ENCODE data around the gene HOXA13.

HOXA13 gene

DNA sequence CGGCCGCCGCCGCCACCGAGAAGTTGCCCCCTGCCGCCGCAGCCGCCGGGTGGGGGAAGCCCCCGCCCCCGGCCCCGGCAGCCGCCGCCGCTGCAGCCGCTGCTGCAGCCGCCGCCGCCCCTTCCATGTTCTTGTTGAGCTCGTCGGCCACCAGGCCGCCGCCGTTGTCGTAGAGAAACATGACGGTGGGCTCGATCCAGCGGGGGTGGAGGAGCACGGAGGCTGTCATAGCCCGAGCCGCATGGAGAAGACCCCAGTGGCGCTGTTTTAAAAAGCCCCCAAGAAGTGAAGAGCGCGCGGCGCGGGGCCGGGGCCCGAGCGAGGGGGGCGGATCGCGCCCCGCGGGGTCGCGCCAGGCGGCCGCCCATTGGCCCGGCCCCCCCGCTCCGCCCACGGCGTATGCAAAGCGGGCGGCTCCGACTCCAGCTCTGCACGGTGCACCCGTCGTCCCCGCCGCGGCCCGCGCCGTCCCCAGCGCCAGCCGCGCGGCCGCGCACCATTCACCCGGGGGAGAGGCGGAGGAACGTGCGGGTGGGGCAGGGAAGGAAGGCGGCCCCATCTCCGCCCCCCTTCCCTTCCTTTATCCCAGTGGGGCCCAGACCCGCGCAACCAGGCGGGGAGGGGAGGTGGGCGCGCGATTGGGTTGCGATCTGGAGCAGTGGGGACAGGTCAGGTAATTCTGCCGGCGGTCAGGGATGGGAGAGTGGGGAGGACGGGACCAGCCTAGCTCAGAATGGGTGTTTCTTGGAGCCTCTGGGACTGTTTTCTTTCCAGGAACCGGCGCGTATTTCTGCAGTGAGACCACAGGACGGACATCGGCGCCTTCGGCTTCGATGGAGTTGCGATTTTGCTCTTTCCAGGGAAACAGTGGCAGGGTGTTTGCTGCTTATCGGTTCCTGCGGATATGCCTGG is at the start of gene HOXA13:
Gene HOXA13, minus strand, starts transcription at position 243 of the 912 bp plus-strand sequence. Its CDS starts 14 bp downstream, at position 229.
- DNase-seq (ENCODE audit: low spot score) = peak; percentile 96

DNA sequence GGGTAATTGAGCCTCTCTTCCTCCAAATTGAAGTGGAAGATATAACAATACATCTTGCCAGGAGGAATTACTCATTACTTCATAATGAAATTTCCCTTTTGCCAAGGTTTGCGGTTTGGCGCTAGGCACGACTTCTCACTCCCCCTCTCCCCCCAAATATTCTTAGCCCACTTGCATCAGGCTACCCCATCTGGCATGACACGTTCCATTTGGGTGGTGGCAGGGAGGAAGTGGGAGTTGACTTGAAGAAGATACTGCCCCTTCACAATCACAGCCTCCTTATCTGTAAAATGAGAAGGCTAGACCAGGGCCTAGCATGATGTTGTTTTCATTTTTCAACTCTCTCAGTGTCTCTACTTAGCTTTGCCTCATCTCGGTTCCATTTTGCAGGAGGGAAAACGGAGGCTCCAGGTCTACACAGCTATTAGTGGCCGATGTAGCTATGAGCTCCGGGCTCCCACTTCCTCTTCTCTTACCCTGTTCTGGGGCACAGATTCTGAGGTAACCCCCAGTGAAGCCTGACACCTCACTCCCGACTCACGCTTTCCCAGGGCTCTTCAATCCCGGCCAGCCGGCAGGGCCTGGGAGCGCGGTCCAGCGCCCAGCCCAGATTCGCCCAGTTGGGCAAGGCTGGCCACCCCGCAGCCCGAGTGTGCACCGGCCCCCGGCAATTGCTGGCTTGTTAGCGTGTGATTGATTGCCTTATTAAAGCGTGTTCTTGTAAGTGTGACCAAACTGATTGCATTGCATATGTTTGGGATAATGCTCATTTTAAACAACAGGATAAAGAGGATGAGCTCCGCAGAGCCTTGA is 49.2 kb upstream of the HOXA13 start:
- DNase-seq (ENCODE audit: low spot score) = no peak

DNA sequence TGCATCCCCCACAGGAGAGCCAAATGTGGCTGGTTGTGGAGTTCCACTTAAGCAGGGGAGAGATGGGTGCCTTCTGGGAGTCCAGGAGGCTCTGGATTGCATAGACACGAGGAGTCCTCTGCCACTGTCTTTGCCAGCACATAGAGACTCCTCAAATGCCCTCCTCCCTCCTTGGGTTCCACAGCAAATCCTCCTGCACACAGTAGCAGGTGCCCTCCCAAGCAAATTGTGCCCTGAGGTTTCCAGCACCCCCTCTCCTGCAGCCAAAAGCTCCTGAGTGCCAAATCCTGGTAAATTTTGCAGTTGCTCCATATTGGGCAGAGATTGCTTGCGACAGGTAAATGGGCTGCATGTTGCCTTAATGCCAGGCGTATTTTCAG is 48.5 kb upstream of the HOXA13 start:
- DNase-seq (ENCODE audit: low spot score) = no peak

DNA sequence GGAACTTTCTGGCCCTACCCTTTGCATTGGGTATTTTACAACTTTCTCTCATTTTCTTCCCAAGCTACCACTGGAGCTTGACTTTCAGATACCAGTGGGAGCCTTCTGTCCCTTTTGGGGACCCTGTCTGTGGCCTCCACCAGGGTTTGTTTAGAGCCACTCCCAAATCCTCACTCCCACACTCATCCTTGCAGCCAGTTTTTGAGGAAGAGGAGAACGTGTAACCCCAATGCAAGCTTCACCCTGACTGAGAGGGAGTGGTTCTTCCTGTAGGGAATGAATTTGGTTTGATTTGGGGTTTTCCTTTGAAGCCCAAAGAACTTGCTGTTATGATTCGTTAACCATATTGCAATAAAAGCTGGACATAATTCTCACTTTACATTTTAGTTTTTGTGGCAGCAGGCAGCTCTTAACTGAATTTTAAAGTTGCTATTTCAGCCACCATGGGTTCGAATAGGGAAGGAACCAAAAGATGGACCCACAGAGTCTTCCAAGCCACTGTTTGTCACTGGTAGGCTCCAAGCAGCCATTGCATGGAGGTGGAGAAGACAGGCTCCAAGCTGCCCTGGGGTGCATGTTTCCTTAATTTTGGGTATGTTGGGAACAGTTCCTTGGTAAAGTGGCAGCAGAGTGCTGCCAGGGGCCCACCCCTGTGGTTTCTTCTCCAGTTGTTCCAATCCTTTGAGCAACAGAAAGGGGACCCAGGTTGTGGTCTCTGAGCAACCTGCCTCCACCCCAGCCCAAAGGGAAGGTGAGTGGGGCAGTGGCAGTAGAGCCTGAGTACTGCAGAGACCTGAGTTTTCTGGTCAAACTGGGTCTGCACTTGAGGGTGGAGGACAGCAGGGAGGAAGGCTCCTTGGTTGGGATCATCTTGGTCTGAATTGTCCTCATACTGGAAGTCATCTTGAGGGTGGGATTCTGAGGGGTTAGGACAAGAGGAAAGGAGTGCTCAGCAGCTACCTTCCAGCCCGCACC is 47.8 kb upstream of the HOXA13 start:
- no peak for DNase-seq (ENCODE audit: low spot score)

DNA sequence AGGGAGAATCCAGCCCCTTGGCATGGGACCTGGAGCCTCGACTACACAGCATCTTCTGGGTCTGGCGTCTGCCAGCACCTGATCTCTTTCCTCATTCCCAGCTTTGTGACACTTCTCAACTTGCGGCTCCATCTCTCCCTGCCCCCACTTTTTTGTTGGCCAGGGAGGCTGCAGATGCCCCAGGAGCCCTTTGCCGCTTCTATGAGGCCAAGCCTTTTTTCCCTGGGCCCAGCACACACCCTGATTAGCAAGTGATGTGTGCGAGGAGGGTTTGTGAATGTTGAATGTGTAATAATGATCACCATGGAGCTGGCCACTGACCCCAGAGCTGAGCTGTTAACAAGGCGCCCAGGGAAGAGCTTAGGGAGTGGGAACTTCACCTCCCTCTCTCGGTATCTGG is 47.1 kb upstream of the HOXA13 start:
- DNase-seq (ENCODE audit: low spot score) = no peak

DNA sequence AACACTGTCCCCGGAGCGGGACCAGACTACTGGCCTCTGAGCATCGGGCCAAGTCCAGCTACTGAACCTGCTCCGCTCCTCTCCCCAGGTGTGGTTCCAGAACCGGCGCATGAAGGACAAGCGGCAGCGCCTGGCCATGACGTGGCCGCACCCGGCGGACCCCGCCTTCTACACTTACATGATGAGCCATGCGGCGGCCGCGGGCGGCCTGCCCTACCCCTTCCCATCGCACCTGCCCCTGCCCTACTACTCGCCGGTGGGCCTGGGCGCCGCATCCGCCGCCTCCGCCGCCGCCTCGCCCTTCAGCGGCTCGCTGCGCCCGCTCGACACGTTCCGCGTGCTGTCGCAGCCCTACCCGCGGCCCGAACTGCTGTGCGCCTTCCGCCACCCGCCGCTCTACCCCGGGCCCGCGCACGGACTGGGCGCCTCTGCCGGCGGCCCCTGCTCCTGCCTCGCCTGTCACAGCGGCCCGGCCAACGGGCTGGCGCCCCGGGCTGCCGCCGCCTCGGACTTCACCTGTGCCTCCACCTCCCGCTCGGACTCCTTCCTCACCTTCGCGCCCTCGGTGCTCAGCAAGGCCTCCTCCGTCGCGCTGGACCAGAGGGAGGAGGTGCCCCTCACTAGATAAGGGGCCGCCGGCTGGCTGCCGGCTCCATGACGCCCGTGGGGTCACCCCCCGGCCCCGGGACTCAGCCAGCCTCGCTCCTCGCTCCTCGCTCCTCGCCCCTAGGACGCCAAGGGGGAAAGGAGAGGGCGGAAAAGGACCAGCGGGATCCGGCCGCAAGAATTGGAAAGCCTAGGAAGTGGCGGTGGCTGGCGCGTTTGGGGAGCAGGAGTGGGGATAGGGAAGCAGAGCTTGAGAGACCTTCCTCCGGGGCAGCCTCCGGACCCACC is 46.2 kb upstream of the HOXA13 start:
- no peak for DNase-seq (ENCODE audit: low spot score)

DNA sequence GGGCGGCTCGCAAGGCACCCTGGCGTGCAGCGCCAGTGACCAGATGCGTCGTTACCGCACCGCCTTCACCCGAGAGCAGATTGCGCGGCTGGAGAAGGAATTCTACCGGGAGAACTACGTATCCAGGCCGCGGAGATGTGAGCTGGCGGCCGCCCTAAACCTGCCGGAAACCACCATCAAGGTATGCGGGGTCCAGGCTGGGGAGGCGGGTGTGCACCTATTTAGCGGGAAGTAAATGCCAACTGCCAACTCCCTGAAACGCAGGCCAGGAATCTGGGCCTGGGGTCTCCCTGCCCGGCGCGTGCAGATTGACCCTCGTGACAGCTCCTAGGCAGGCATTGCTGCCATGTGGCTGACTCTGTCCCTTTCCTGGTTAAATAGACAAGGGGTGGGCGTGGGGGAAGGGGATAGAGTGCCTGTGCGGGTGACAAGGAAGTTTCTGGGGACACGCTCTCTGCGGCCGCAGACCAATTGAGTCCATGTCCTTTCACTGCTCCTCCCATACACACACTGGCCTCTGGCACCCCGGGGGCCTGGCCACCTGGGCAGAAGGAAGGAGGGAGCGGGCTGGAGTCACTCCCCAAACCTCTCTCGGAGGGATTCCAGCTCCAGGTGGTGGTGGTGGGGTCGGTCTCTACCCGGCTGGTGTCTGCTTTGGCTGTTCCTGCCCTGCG is 45.4 kb upstream of the HOXA13 start:
- DNase-seq (ENCODE audit: low spot score) = no peak

DNA sequence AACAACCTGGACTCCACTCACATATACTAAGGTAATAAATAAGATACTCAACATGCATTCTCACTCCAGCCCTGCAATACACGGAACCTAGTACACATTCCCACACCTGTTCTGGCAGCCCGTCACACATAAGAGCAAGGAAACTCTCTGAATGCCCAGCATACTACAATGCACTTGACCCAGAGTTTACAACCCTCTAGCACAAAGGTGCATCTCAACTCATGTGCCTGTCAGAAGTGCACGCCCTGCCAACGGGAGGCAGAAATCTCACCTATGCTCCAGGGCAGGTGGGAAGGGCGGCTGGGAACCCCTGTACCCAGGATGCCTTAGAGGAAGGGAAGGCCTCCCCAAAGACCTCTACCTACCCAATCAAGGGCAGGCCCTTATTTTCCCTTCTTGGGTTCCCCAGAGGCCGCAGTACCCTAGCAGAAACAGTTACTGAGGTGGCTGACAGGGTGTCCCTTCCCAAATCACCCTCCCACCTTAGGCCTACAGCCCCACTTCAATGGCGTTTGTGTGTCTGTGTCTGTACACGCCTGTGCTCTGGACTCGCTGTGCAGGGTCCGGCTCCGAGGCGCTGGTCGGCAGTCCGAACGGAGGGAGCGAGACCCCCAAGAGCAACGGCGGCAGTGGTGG is 44.7 kb upstream of the HOXA13 start:
- no peak for DNase-seq (ENCODE audit: low spot score)

DNA sequence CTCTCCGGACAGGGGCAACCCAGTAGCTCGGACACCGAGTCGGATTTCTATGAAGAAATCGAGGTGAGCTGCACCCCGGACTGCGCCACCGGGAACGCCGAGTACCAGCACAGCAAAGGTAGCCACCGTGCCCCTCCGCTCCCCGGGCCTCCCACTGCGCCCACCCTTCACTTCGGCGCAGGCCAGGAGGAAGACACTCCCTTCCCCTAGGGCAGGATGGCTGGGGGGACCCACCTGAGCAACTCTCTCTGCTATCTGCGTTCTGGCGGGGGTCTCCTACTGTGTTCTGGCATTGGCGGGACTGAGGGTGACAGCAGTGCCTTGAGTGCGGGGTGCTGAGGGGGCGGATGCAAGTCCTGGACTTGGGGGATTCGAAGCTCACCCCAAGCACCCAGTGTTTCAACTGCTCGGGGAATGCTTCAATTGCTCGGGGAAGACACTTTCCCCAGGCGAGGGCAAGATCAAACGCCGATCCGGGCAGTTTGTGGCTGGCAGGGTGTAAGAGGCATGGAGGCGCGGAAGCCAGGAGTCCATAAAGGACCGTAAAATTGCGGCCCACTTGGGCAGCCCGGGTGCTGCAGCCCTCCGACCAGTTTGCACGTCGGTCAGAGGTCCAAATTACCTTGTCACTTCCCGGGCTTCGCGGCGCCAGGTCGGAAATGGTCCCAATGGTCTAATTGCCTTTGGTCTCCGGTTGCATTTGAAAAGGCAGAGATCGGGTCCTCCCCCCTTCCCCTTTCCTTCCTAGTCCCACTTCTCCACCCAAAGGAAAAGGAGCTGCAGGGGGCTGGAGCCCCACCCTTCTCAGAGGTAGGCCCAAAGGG is 43.7 kb upstream of the HOXA13 start:
- DNase-seq (ENCODE audit: low spot score) = no peak

DNA sequence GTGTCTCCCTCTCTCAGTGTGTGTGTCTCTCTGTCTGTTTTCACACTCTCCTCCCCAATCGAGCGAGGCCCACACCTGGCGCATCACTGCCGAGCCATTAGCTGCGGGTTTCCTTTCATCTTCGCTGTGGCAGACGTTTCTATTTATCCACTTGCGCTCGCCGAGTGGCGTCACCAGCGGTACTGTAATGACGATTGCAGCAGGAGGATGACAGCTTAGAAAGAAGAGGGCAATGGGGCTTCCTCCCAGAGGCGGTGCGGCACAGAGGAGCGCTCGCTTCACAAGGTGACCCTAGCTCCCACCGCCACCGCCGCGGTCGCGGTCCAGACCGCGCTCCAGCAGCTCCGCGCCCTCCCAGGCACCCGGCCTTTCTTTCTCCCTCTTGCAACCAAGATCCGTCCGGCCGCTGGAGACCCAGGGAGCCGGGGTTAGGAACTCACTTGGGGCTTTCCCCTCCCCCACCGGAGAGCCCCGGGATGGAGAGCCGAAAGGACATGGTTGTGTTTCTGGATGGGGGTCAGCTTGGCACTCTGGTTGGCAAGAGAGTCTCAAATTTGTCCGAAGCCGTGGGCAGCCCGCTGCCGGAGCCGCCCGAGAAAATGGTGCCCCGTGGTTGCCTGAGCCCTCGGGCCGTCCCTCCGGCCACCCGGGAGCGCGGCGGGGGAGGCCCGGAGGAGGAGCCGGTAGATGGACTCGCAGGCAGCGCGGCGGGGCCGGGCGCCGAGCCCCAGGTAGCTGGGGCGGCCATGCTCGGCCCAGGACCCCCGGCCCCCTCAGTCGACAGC is 42.9 kb upstream of the HOXA13 start, which contains the start of gene EVX1:
Gene EVX1, plus strand, starts transcription at position 248 of the 785 bp plus-strand sequence. Its CDS starts 229 bp downstream, at position 477.
- DNase-seq (ENCODE audit: low spot score) = peak; percentile 59

DNA sequence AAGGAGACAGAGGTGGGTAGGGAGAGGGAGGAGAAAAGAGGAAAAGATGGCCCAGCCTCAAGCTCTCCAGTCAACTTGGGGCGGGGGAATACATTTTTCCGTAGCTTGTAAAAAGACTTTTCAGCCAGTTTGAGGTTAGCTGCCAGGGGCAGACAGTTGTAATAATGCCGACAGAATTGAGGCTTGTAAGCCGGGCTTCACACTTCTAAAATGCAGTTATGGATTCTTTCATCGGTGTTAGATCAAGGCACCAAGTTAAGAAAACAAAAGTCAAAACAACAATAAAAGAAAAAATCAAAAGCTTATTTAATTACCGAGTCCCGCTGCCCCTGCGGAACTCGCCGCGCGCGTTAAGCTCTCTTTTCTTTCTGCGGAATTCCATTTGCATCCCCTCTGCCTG is 42.3 kb upstream of the HOXA13 start:
- no peak for DNase-seq (ENCODE audit: low spot score)

DNA sequence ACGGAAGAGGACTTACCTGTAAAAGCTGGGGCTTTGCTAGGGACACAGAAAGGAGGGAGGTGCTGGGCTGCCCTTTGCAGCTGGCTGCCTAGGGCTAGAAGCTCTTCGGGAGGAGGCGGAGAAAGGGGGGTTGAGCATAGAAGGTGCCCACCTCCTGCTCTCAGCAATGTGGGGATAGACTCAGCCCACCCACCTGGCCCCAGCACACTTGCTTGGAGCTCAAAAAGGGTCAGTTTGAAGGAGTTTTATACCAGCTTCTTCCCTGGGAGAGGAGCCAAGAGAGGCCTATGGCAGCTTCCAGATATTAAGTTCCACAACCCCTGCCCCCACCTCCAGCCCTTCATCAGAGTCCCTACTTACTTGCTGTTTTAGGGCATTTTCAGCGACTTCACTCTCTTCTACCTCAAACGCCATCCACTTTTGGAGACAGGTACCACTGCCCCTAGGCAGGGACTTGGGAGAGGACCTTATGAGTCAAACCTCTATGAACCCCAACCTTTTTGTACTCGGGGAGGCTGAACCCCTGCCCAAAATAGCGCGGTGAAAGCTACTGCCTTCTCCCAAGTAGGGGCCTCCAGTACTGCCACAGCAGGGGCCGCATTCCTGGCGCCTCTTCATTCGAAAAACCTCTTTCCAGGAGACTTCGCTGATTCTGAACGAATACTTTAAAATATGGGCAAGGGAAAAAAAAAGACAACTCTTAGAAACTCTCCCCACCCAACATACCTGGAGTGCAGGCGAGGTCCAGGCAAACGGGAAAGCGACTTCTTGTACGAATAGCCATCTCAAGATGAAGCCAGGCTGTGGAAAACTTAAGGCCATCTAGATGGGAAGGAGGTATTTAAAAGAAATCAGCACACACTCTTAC is 41.5 kb upstream of the HOXA13 start:
- no peak for DNase-seq (ENCODE audit: low spot score)

DNA sequence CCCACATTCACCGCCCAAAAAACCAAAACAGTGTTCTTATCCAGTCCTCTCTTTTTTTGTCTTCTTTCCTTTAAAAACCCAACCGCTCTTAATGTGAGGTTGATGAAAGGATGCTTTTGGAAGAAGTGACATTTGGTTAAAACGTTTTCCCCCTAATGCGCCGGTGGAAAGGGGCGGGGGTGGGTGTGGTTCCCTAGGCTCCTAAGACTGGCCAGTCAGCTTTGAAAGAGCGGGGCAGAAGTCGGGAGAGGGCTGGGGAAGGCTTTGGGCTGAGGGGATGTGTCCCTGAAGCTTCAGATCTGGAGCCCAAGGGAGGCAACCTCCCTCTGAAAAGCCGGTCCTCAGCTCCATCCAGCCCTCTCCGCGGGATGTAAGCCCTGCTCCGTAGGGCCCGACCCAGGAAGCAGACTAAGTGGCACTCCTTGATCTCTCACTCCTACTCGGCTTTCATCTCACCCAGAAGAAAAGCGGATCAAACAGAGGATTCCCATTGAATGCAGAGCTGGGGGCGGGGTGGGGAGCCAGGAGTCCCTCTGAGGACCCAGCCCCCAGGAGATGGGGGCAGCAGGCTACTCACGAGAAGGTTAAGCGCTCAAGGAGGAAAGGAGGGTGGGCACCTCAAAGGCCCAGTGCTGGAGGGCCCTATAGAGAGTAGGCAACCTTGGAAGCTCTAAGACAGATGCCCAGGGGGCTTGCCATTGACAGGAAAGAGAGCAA is 40.3 kb upstream of the HOXA13 start:
- DNase-seq (ENCODE audit: low spot score) = no peak

DNA sequence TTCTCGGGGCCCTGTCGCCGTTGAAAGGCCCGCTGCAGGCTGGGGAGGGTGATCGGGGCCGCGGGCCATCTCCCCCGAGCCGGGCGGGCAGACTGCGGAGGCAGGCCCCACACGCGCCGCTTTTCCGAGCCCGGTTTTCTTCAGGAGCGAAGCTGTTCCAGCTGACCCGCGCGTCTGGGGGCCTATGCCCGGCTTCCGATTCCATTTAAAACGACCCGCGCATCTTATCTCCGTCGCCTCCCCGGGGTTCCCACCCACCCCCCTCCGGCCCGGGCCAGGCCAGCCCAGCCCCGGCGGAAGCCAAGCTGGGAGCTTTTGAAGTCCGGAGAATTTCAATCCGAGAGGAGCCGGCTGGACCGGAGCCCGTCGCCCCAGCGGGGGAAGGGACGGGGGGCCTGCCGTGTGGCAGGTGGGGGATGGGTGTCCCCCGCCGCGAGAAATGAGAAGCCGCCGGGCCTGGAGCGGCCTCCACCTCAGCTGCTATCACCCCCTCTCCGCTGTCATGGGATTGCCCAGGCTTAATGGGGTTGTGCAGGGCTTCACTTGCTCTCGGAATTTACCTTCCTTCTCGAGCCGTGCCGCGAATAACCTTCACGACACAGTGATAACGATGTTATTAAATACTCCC is 39.6 kb upstream of the HOXA13 start:
- no peak for DNase-seq (ENCODE audit: low spot score)

DNA sequence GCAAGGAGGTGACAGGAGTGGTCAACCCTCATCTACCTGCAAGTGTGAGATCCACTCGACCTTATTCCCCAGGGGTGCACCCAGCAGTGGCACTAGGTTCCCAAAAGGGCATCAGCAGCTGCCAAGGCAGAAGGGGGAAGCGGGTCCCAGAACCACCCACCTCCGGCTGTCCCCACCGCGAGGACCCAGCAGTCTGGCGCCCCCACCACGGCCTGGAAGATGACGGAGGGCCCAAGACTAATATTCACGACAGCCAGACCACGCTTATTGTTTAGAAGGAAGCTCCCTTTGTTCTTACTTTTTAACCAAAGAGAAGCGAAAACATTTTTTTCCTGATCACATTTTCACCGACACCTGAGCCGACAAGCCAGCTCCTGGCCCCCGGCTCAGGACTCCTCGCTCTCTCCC is 39.1 kb upstream of the HOXA13 start:
- DNase-seq (ENCODE audit: low spot score) = no peak

Data from LoVo (cell line).